NT2/D1 (cell line): ENCODE results near the gene GPR78.

Experiments
- DNase-seq: peaks from one replicate; pipeline ENCODE4 v3.0.0-alpha.2; 2011; ENCODE audit warnings: low read depth, low spot score
- H3K27me3 ChIP-seq: 2 replicates; pipeline ENCODE4 v1.6.0; 2011; ENCODE audit warnings: mild to moderate bottlenecking; ENCODE audit not compliant: insufficient read length, insufficient read depth
- H3K36me3 ChIP-seq: 2 replicates; pipeline ENCODE4 v1.6.1; 2011; ENCODE audit warnings: mild to moderate bottlenecking, low read length, mixed read lengths; ENCODE audit not compliant: insufficient read depth, insufficient read length
- H3K4me1 ChIP-seq: 2 replicates; pipeline ENCODE4 v1.5.1; 2011; ENCODE audit not compliant: insufficient read depth, insufficient read length
- H3K4me3 ChIP-seq: 2 replicates; pipeline ENCODE4 v1.5.1; 2011; ENCODE audit warnings: low read depth; ENCODE audit not compliant: insufficient read length
- H3K9ac ChIP-seq: 2 replicates; pipeline ENCODE4 v1.6.0; 2011; ENCODE audit warnings: low read depth; ENCODE audit not compliant: insufficient read length
- H3K9me3 ChIP-seq: 2 replicates; pipeline ENCODE4 v1.5.1; 2011; ENCODE audit warnings: mild to moderate bottlenecking, low read length; ENCODE audit not compliant: insufficient read depth
- SUZ12 ChIP-seq: IDR thresholded peaks from 2 replicates; pipeline ENCODE4 v1.6.1; 2011; ENCODE audit not compliant: insufficient read length, insufficient read depth; ENCODE audit errors: extremely low read depth
- YY1 ChIP-seq: IDR thresholded peaks from 2 replicates; pipeline ENCODE4 v1.6.1; 2011; ENCODE audit not compliant: insufficient read length, insufficient read depth
- ZNF274 ChIP-seq: IDR thresholded peaks from 2 replicates; pipeline ENCODE4 v1.6.1; 2011; ENCODE audit warnings: mild to moderate bottlenecking, low read depth, low read length

The GPR78 gene

DNA sequence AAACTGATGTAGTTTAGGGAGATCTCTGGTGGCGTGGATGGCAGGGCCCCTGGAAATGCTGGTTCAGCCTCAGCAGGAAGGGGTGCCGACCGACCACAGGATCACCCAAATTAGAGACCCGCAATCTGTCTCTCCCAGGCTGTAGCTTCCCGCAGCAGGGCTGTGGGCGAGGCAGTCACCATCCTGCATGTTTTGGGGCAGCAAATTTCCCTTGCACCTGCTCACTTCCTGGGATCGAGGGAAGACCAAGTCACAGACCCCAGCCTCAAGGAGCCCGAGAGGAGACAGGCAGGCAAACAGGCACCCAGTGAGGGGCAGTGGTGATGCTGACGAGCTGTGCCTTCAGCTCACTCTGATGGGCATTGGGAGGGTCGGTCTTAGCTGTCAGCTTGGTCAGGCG, 21.2 kb upstream of the GPR78 start:
- H3K9ac ChIP-seq, result no peak overlapping the region
- no peaks in the 10 kb centered on the region for H3K36me3 ChIP-seq
- H3K27me3 ChIP-seq, result no peaks in the 10 kb centered on the region
- no peak for DNase-seq
- peaks cover 11% of the 10 kb centered on the region for H3K4me1 ChIP-seq
- no peaks in the 10 kb centered on the region for H3K9me3 ChIP-seq
- H3K4me3 ChIP-seq, result no peak overlapping the region
- TF ChIP-seq ZNF274, result no peak
- no peak for TF ChIP-seq SUZ12
- TF ChIP-seq YY1, result no peak

DNA sequence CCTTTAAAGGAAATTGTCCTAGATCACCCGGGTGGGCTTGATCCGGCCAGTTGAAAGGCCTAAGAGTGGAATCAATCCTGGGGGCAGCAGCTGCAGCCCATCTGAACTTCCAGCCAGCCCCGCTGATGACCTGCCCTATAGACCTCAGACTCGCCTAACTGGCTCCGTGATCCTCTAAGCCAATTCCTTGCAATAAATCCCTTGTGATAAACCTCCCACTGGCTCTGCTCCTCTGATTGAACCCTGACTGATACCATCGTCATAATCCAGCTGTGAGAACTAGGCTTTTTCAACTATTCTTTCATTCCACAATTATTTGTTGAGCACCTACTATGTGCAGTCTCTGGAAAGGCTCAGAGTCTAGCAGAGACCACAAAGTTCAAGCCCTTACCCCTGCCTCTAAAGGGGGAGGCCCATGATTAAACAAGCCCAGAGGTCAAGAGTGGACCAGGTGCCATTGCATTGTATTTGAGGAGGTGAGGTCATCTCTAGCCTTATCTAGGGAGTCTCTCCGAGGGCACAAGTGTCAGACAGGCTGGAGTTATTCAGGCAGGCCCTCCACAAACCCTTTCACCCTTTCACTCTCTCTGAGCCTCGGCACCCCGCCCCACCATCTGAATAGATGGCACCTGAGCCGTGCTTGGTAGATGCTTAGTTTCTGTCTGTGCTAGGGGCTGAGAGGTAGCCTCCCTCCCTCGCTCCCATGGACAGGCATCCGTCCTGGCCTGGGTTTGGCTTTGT, 20.5 kb upstream of the GPR78 start:
- DNase-seq, result no peak
- Histone ChIP-seq H3K9ac (no peak overlapping the region), H3K4me1 (peaks cover 11% of the 10 kb centered on the region), H3K4me3 (no peak overlapping the region), H3K36me3 (no peaks in the 10 kb centered on the region), H3K9me3 (no peaks in the 10 kb centered on the region), H3K27me3 (no peaks in the 10 kb centered on the region)
- TF ChIP-seq SUZ12, result no peak
- no peak for TF ChIP-seq YY1
- TF ChIP-seq ZNF274, result no peak

DNA sequence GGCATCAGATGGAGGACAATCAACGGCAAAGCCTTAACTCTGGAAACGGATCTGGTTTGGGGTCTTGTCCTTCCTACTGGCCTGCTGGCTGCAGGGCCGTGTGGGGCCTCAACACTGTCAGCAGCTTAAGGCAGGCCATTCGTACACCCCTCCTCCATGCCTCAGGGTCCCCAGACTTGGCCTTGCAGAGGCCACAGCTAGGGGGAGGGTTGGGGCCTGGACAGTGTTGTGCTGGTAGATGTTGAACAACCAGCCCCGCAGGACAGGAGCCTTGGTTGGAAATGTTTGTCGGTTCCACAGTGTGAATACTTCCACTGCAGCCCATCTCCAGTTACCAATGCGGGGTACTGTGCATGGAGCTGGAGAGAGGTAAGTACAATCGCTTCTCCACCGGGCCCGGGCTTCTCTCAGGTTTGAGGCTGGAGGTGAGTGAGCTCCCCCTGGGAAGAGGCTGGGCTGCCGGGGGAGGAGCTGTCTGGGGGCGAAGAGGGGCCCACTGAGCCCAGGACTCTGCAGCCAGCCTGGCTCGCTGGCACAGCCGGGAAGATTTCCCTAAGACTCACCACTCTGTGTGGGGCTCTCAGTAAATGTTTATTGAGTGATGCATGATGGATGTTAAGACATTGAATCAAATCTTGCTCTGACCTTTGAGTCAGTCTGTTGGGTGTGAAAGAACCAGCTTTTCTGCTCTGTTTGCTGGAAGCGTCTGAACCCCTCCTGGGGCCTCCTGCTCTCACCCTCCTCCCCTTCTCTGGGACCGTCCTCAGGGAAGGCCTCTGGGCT, 19.7 kb upstream of the GPR78 start:
- Histone ChIP-seq H3K4me1 (peaks cover 11% of the 10 kb centered on the region), H3K9me3 (no peaks in the 10 kb centered on the region), H3K4me3 (no peak overlapping the region), H3K27me3 (no peaks in the 10 kb centered on the region), H3K36me3 (no peaks in the 10 kb centered on the region), H3K9ac (no peak overlapping the region)
- no peak for TF ChIP-seq ZNF274
- no peak for TF ChIP-seq YY1
- no peak for TF ChIP-seq SUZ12
- DNase-seq, result no peak

DNA sequence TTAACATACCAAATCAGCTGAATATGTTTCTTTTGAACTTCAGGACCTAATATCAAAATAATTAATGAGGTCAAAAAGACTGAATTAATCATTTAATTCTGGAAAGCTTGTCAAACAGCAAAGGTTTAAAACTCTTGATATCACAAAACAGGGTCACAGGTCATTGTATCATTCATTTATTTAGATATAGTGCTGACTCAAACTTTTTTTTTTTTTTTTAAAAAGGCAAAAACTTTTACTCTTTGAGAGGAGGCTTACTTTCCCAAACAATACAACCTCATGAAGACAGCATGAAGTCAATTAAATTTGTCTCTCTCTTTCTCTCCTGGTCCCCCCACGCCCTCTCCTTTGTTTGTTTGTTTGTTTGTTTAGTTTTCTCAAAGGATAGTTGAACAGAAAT, 15.6 kb upstream of the GPR78 start:
- H3K27me3 ChIP-seq, result no peaks in the 10 kb centered on the region
- TF ChIP-seq SUZ12 (no peak), ZNF274 (no peak), YY1 (no peak)
- H3K4me3 ChIP-seq, result no peak overlapping the region
- H3K9ac ChIP-seq, result no peak overlapping the region
- DNase-seq, result no peak
- no peaks in the 10 kb centered on the region for H3K9me3 ChIP-seq
- no peaks in the 10 kb centered on the region for H3K36me3 ChIP-seq
- H3K4me1 ChIP-seq, result peaks cover 6% of the 10 kb centered on the region

DNA sequence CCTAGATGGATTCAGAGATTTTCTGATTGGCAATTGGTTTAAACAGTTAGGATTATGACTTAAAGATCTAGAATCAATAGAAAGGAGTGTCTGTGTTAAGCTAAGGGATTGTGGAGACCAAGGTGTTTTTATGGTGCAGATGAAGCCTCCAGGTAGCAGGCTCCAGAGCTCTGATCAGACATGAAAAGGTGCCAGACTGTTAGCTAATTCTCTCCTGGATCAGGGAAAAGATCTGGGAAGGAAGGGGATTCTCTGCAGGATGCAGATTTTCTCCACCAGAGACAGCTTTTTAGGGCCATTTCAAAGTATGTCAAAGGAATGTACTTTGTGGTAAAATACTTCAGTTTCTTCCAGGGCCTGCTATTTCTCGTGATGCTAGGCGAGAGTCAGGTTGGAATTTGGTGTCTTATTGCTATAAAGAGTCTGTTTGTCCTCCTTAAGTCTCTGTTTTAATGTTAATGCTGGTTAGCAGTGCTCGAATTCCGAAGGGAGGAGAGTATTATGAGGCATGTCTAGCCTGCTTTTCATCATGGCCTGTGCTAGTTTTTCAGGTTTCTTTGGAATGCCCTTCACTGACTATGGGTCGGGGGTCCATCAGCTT, 12.0 kb upstream of the GPR78 start:
- no peaks in the 10 kb centered on the region for H3K4me1 ChIP-seq
- peak overlapping the region; percentile 14 for H3K9ac ChIP-seq
- H3K27me3 ChIP-seq, result no peaks in the 10 kb centered on the region
- no peaks in the 10 kb centered on the region for H3K36me3 ChIP-seq
- peak; percentile 93 for DNase-seq
- TF ChIP-seq YY1, result no peak
- TF ChIP-seq SUZ12, result no peak
- no peak for TF ChIP-seq ZNF274
- no peaks in the 10 kb centered on the region for H3K9me3 ChIP-seq
- H3K4me3 ChIP-seq, result no peak overlapping the region

DNA sequence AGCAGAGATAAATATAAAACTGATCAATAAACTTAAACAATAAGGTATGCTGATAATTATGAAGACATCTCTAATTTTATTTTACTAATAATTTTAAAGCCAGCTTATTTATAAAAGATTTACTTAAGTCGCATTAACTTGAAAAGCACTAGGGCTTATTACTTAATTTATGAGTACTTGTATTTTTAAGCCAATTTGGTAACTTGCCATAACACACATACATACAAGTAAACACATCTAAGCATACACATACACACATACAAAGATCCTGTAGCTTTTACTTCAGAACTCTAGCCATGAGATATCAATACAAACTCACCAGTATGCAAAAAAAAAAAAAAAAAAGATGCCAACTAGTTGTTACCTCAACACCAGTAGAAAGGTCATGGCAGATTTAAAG, 10.0 kb upstream of the GPR78 start:
- Histone ChIP-seq H3K9me3 (no peaks in the 10 kb centered on the region), H3K4me1 (peaks cover 5% of the 10 kb centered on the region), H3K36me3 (no peaks in the 10 kb centered on the region), H3K27me3 (no peaks in the 10 kb centered on the region), H3K9ac (no peak overlapping the region), H3K4me3 (no peak overlapping the region)
- DNase-seq, result no peak
- TF ChIP-seq ZNF274, result no peak
- TF ChIP-seq SUZ12, result no peak
- TF ChIP-seq YY1, result no peak
